HL-60/S4 treated with phorbol 12-myristate 13-acetate at 8.2 ng/mL for 4 days and 3 days (cell line): ENCODE measurements around the gene UGT1A1.

Experiments used
- in situ Hi-C: fragments of 300-500 bp; cut with MboI; formaldehyde crosslinking; loops from 2 replicates; pipeline ENCODE4 v1.15.0; 2022; ENCODE audit warnings: low sequenced_read_pairs

UGT1A1 gene

GRCh38 chr2:233794128-233794658 is 34.1 kb downstream of the UGT1A1 start:
- in situ Hi-C loops = no loop called here

- in situ Hi-C loops = no loop called here
Observed at GRCh38 chr2:233795735-233796171, 35.7 kb downstream of the UGT1A1 start.

GRCh38 chr2:233796254-233796653 is 36.2 kb downstream of the UGT1A1 start:
- in situ Hi-C loops = no loop called here

- in situ Hi-C loops = no loop called here
Observed at GRCh38 chr2:233798335-233799086, 38.4 kb downstream of the UGT1A1 start.

- in situ Hi-C loops = no loop called here
Observed at GRCh38 chr2:233799087-233799665, 39.1 kb downstream of the UGT1A1 start.

GRCh38 chr2:233799716-233800115 is 39.6 kb downstream of the UGT1A1 start:
- in situ Hi-C loops = no loop called here

- in situ Hi-C loops = no loop called here
Observed at GRCh38 chr2:233800208-233800607, 40.1 kb downstream of the UGT1A1 start.

- in situ Hi-C loops = no loop called here
Observed at GRCh38 chr2:233801357-233802131, 41.5 kb downstream of the UGT1A1 start.

- in situ Hi-C loops = no loop called here
Observed at GRCh38 chr2:233802132-233802815, 42.2 kb downstream of the UGT1A1 start.

- in situ Hi-C loops = no loop called here
Observed at GRCh38 chr2:233803292-233803911, 43.3 kb downstream of the UGT1A1 start.

- in situ Hi-C loops = no loop called here
Observed at GRCh38 chr2:233803994-233804393, 43.9 kb downstream of the UGT1A1 start.

- in situ Hi-C loops = no loop called here
Observed at GRCh38 chr2:233807215-233807865, 47.3 kb downstream of the UGT1A1 start.

GRCh38 chr2:233807966-233808935 is 48.2 kb downstream of the UGT1A1 start:
- in situ Hi-C loops = no loop called here

- in situ Hi-C loops = no loop called here
Observed at GRCh38 chr2:233810385-233810784, 50.3 kb downstream of the UGT1A1 start.

GRCh38 chr2:233811087-233811486 is 51.0 kb downstream of the UGT1A1 start:
- in situ Hi-C loops = no loop called here

- in situ Hi-C loops = no loop called here
Observed at GRCh38 chr2:233811732-233812131, 51.7 kb downstream of the UGT1A1 start.

- in situ Hi-C loops = no loop called here
Observed at GRCh38 chr2:233813236-233814055, 53.4 kb downstream of the UGT1A1 start.
